Tibial nerve (tissue), 4 donors: ENCODE results near the gene CARD14.

Experiments used
- EP300 ChIP-seq, 2 donors: sonication (generic); formaldehyde crosslinking; IDR thresholded peaks; one replicate each; pipeline ENCODE4 v1.6.1; 2017; ENCODE audit warnings: antibody characterized with exemption in 2 of 2, mild to moderate bottlenecking in 1 of 2
- POLR2A ChIP-seq, 2 donors: fragments of 450-650 bp; IDR thresholded peaks; one replicate each; pipeline ENCODE4 v1.6.1; 2017; ENCODE audit warnings: antibody characterized with exemption in 2 of 2, mild to moderate bottlenecking in 2 of 2, moderate library complexity in 2 of 2
- TF ChIP-seq, protein P1 (sequence below), 5 experiments: fragments of 200-600 bp in 3 of 5; fragments of 450-650 bp in 2 of 5; sonication (generic) in 3 of 5; IDR thresholded peaks; one replicate each; pipeline ENCODE4 v1.5.1; 2016 to 2019; ENCODE audit warnings: antibody characterized with exemption in 5 of 5, mild to moderate bottlenecking in 3 of 5, moderate library complexity in 2 of 5

DNA sequence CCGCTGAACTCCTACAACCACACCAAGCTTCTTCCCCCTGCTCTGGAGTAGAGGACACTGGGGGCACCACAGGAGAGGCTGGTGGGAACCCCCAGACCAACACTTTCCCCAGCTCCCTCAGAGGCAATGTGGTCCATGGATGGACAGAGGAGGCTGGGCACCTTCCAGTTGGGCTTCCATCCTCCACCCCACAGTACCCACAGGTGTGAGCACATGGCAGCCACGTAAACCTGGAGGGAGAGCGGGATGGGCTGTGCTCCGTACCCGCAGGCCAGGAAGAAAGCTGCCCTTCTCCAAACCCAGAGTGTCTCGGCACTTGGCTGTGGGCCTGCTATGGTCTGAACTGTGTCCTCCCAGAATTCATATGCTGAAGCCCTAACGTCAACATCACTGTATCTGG is 48.6 kb downstream of the CARD14 start:
- TF ChIP-seq POLR2A (IDR thresholded peaks at IDR 0.05), result no peak
- TF ChIP-seq, protein P1, sequence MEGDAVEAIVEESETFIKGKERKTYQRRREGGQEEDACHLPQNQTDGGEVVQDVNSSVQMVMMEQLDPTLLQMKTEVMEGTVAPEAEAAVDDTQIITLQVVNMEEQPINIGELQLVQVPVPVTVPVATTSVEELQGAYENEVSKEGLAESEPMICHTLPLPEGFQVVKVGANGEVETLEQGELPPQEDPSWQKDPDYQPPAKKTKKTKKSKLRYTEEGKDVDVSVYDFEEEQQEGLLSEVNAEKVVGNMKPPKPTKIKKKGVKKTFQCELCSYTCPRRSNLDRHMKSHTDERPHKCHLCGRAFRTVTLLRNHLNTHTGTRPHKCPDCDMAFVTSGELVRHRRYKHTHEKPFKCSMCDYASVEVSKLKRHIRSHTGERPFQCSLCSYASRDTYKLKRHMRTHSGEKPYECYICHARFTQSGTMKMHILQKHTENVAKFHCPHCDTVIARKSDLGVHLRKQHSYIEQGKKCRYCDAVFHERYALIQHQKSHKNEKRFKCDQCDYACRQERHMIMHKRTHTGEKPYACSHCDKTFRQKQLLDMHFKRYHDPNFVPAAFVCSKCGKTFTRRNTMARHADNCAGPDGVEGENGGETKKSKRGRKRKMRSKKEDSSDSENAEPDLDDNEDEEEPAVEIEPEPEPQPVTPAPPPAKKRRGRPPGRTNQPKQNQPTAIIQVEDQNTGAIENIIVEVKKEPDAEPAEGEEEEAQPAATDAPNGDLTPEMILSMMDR (IDR thresholded peaks at IDR 0.05), result no peak
- no peak for TF ChIP-seq EP300 (IDR thresholded peaks at IDR 0.05)
